OCI-LY1 (cell line): ENCODE measurements around the gene EFHD1.

Experiments
- CTCF ChIP-seq: fragments of 200-600 bp; sonication (generic), shearing (Covaris generic); IDR thresholded peaks from 2 replicates; pipeline ENCODE4 v1.5.1; 2017; ENCODE audit warnings: mild to moderate bottlenecking, antibody characterized with exemption, low read length, moderate library complexity, mixed read lengths
- EZH2 ChIP-seq: fragments of 200-600 bp; sonication (generic), shearing (Covaris generic); IDR thresholded peaks from 2 replicates; pipeline ENCODE4 v1.8.0; 2017; ENCODE audit warnings: borderline replicate concordance, mixed run types, mild to moderate bottlenecking, antibody characterized with exemption, low read length, moderate library complexity, mixed read lengths

- TF ChIP-seq CTCF (no peak), EZH2 (no peak)
Measured at GRCh38 chr2:232659359-232659758, 26.0 kb downstream of the EFHD1 start.
